ENCODE results near the gene RDH12. TPM values are rescaled to one million over a fixed set of nuclear protein-coding genes. Genes with fewer than 3 reads are reported as not detected.

The RDH12 gene
- total RNA-seq, 1 experiment from 2014 or later = not detected

- H3K9ac ChIP-seq (ENCODE audit: low read length) = no peak overlapping the region
- no peaks in the 10 kb centered on the region for H3K4me1 ChIP-seq (ENCODE audit: low read length)
- H3K9me2 ChIP-seq (replicated peaks; ENCODE audit: insufficient read depth, low read length) = no peaks in the 10 kb centered on the region
- H3K27me3 ChIP-seq (ENCODE audit: low read length) = no peaks in the 10 kb centered on the region
- no peak overlapping the region for H3K4me3 ChIP-seq (ENCODE audit: low read length)
- no peak overlapping the region for H2AFZ ChIP-seq (ENCODE audit: low read length)
- H3K4me2 ChIP-seq (ENCODE audit: low read depth, low read length, poor library complexity, severe bottlenecking) = no peak overlapping the region
- DNase-seq = no peak
- H4K20me1 ChIP-seq (ENCODE audit: insufficient read depth, low read depth, low read length) = no peaks in the 10 kb centered on the region
- H3K27ac ChIP-seq (ENCODE audit: low read length) = no peak overlapping the region
- H3K79me2 ChIP-seq (ENCODE audit: low read length) = no peaks in the 10 kb centered on the region
- peaks cover 51% of the 10 kb centered on the region; the same call in 1 of the 2 replicates for H3K36me3 ChIP-seq (ENCODE audit: insufficient read depth, low read length)
- no peaks in the 10 kb centered on the region for H3K9me3 ChIP-seq (ENCODE audit: low read length)
Measured at GRCh38 chr14:67782090-67782489, 80.4 kb downstream of the RDH12 start.

Small RNAs within 50 kb of the gene (small RNA-seq; reads per million reads assigned to genes)
- gene AL049779.3 = not detected
- not detected for gene RN7SL369P
- gene RNA5SP386 = not detected

Other genes with a start within 250 kb of the RDH12 start
- 60.2 and 84.7 TPM in 2 replicates for gene TMEM229B, start 213.2 kb upstream of the RDH12 start, total RNA-seq (2014; rRNA removed; shearing (Covaris generic); ENCODE audit: low replicate concordance)
- gene PLEKHH1, start 168.6 kb upstream of the RDH12 start, total RNA-seq (2014; rRNA removed; shearing (Covaris generic); ENCODE audit: low replicate concordance) = 0.83 and 3.7 TPM in 2 replicates
- gene PIGH, start 101.6 kb upstream of the RDH12 start, total RNA-seq (2014; rRNA removed; shearing (Covaris generic); ENCODE audit: low replicate concordance) = 76.5 and 112 TPM in 2 replicates
- 6.0 and 17.7 TPM in 2 replicates for gene ARG2, start 82.0 kb upstream of the RDH12 start, total RNA-seq (2014; rRNA removed; shearing (Covaris generic); ENCODE audit: low replicate concordance)
- 105 and 106 TPM in 2 replicates for gene VTI1B, start 27.3 kb upstream of the RDH12 start, total RNA-seq (2014; rRNA removed; shearing (Covaris generic); ENCODE audit: low replicate concordance)
- 126 and 147 TPM in 2 replicates for gene RDH11, start 6.1 kb upstream of the RDH12 start, total RNA-seq (2014; rRNA removed; shearing (Covaris generic); ENCODE audit: low replicate concordance)
- 31.3 and 47.0 TPM in 2 replicates for gene ZFYVE26, start 114.7 kb downstream of the RDH12 start, total RNA-seq (2014; rRNA removed; shearing (Covaris generic); ENCODE audit: low replicate concordance)
- gene RAD51B, start 117.9 kb downstream of the RDH12 start, total RNA-seq (2014; rRNA removed; shearing (Covaris generic); ENCODE audit: low replicate concordance) = 84.0 and 107 TPM in 2 replicates

Data from Karpas-422 (cell line).